Fibroblast of upper back skin (primary cell): ENCODE results near the gene ACAD9.
"Not testable (repeated sequence)": the region's sequence is repeated elsewhere in the genome, so short reads cannot be mapped to it uniquely, and the experiment has no call there.

Experiments used
- DNase-seq: peaks from one replicate; pipeline ENCODE4 v3.0.0-alpha.2; 2013

Gene ACAD9

GRCh38 chr3:128902426-128902825, 23.0 kb downstream of the ACAD9 start:
- DNase-seq, result no peak

- DNase-seq, result no peak
Observed at GRCh38 chr3:128903501-128903900, 24.1 kb downstream of the ACAD9 start.

GRCh38 chr3:128906031-128906803, 26.8 kb downstream of the ACAD9 start:
- no peak for DNase-seq

- DNase-seq, result no peak
Observed at GRCh38 chr3:128906804-128907525, 27.5 kb downstream of the ACAD9 start.

GRCh38 chr3:128907706-128908445, 28.5 kb downstream of the ACAD9 start:
- no peak for DNase-seq

GRCh38 chr3:128908951-128909350, 29.5 kb downstream of the ACAD9 start:
- DNase-seq, result no peak

GRCh38 chr3:128910006-128910405, 30.6 kb downstream of the ACAD9 start:
- no peak for DNase-seq

- no peak for DNase-seq
Observed at GRCh38 chr3:128911911-128912310, 32.5 kb downstream of the ACAD9 start.

GRCh38 chr3:128914966-128915645, 35.7 kb downstream of the ACAD9 start:
- DNase-seq, result no peak

- no peak for DNase-seq
Observed at GRCh38 chr3:128917291-128917690, 37.9 kb downstream of the ACAD9 start.

GRCh38 chr3:128919988-128920387, 40.6 kb downstream of the ACAD9 start:
- DNase-seq, result no peak

GRCh38 chr3:128922804-128923459, 43.5 kb downstream of the ACAD9 start:
- DNase-seq, result no peak

- no peak for DNase-seq
Observed at GRCh38 chr3:128923576-128923975, 44.2 kb downstream of the ACAD9 start.

GRCh38 chr3:128923986-128924385, 44.6 kb downstream of the ACAD9 start:
- DNase-seq, result not testable (repeated sequence)

- no peak for DNase-seq
Observed at GRCh38 chr3:128929364-128929763, 49.9 kb downstream of the ACAD9 start.

GRCh38 chr3:128931046-128931445, 51.6 kb downstream of the ACAD9 start:
- DNase-seq, result no peak

- DNase-seq, result no peak
Observed at GRCh38 chr3:128932516-128933212, 53.2 kb downstream of the ACAD9 start.

GRCh38 chr3:128933213-128933921, 53.9 kb downstream of the ACAD9 start:
- no peak for DNase-seq

GRCh38 chr3:128933922-128934253, 54.5 kb downstream of the ACAD9 start:
- DNase-seq, result no peak

GRCh38 chr3:128935922-128936321, 56.5 kb downstream of the ACAD9 start:
- no peak for DNase-seq

- no peak for DNase-seq
Observed at GRCh38 chr3:128936341-128936740, 56.9 kb downstream of the ACAD9 start.
